Heart left ventricle (tissue), 16 donors: ENCODE measurements around the gene NUP210. TPM values are rescaled to one million over a fixed set of nuclear protein-coding genes. Genes with fewer than 3 reads are reported as not detected.

Experiments used
- ATAC-seq, 4 donors: fragments of 200-7000 bp; cut with Tn5 transposase; one replicate each; pipeline ENCODE4 v1.9.1; 2020 to 2022; ENCODE audit warnings: moderate library complexity in 4 of 4, mild to moderate bottlenecking in 3 of 4, moderate number of reproducible peaks in 1 of 4
- DNase-seq, 5 donors: peaks; one replicate each; pipeline ENCODE4 v3.0.0-alpha.2; 2020
- H3K27ac ChIP-seq, 12 donors: fragments of 200-600 bp; sonication (generic) in 4 of 12; one replicate each; pipeline versions ENCODE4 v1.5.0 to v1.8.0; 2016 to 2022; ENCODE audit warnings: mild to moderate bottlenecking in 2 of 12
- H3K27me3 ChIP-seq, 9 donors: fragments of 200-600 bp; sonication (generic) in 2 of 9; one replicate each; pipeline versions ENCODE4 v1.5.1 to v1.8.0; 2016 to 2022; ENCODE audit warnings: mild to moderate bottlenecking in 3 of 9
- H3K36me3 ChIP-seq, 9 donors: fragments of 200-600 bp; sonication (generic) in 2 of 9; one replicate each; pipeline versions ENCODE4 v1.5.0 to v1.8.0; 2018 to 2022; ENCODE audit warnings: mild to moderate bottlenecking in 2 of 9
- H3K4me1 ChIP-seq, 12 donors: fragments of 200-600 bp; sonication (generic) in 4 of 12; one replicate each; pipeline versions ENCODE4 v1.5.0 to v1.8.0; 2016 to 2022; ENCODE audit warnings: mild to moderate bottlenecking in 3 of 12
- H3K4me3 ChIP-seq, 12 donors: fragments of 200-600 bp; sonication (generic) in 4 of 12; one replicate each; pipeline versions ENCODE4 v1.5.0 to v1.8.0; 2017 to 2022; ENCODE audit warnings: mild to moderate bottlenecking in 9 of 12, moderate library complexity in 4 of 12
- H3K9me3 ChIP-seq, 12 donors: fragments of 200-600 bp; sonication (generic) in 4 of 12; one replicate each; pipeline versions ENCODE4 v1.5.0 to v1.8.0; 2016 to 2022; ENCODE audit warnings: mild to moderate bottlenecking in 1 of 12
- CTCF ChIP-seq, 12 donors: fragments of 200-600 bp; sonication (generic) in 4 of 12; IDR thresholded peaks; one replicate each; pipeline versions ENCODE4 v1.5.0 to v1.8.0; 2018 to 2022; ENCODE audit warnings: antibody characterized with exemption in 12 of 12, mild to moderate bottlenecking in 5 of 12
- POLR2A ChIP-seq, 2 donors: fragments of 450-650 bp; IDR thresholded peaks; one replicate each; pipeline ENCODE4 v1.6.1; 2017; ENCODE audit warnings: antibody characterized with exemption in 2 of 2, mild to moderate bottlenecking in 2 of 2, moderate library complexity in 2 of 2
- WGBS, 4 donors: extraction: QIAGEN DNeasy Blood & Tissue Kit in 2 of 4; methylation state at CpG; one replicate each; pipeline versions ENCODE4 v1.1.5 to v1.1.7; 2013 to 2018; 5-methylcytosine and 5-hydroxymethylcytosine counted together
- intact Hi-C, 10 donors: fragments of 100-400 bp; cut with DNase I; formaldehyde crosslinking; loops; one replicate each; pipeline versions ENCODE4 v1.11.1 to v1.14.2; 2022
- polyA plus RNA-seq, 2 donors: library from polyadenylated mRNA; stranded (reverse); fragments of 200-250 nt; gene quantifications; one replicate each; pipeline ENCODE4 v1.2.3, GENCODE V29; 2013
- total RNA-seq, 9 donors: library from RNA; depleted of rRNA in 2 of 9; stranded (reverse); fragments of >200 nt in 2 of 9; fragmentation: NEBNext Ultra II Directional in 3 of 9; extraction: Animal tissue kit (Norgen Biotek cat#: 25700) in 3 of 9; gene quantifications; one replicate each; pipeline versions ENCODE4 v1.1.0 to v1.2.4, GENCODE V29; 2016 to 2023
- donor health status: ischemic (EF 13 %, LVEDD 7.1; RV severe dilation, severe dysfunction).
- donor health status: healthy with polysubstance abuse.
- donor health status: DM: no; HTN: yes; CAD: no.
- donor health status: DM: no; HTN: no; CAD: no.
- donor health status: ischemic (EF 25% LVEDD 6.9; RV normal size, moderate dysfunction).
- donor health status: ischemic (EF 25% LVEDD 5.7; RV mildly dilated, moderate dysfunction).
- donor health status: healthy.
- donor health status: DM: yes; HTN: yes; CAD: no.
- donor health status: ischemic (EF 35%, LVEDD 5.7; RV mildly dilated, moderate dysfunction).
- donor health status: nonischemic (EF 11% LVEDD 7.7; RV severe dilation, severe dysfunction).
- donor health status: DM: yes; HTN: yes; CAD: no.
- donor health status: PGD.
- donor health status: ischemic (EF 29% LVEDD 5.4; RV normal size, mild dysfunction).
- donor health status: nonischemic (EF 23%, LVEDD 6.1; RV moderate dilation, normal function).

The NUP210 gene
- total and polyA plus RNA-seq, 11 donors = 1.3 to 9.7 (median 2.6) TPM

DNA sequence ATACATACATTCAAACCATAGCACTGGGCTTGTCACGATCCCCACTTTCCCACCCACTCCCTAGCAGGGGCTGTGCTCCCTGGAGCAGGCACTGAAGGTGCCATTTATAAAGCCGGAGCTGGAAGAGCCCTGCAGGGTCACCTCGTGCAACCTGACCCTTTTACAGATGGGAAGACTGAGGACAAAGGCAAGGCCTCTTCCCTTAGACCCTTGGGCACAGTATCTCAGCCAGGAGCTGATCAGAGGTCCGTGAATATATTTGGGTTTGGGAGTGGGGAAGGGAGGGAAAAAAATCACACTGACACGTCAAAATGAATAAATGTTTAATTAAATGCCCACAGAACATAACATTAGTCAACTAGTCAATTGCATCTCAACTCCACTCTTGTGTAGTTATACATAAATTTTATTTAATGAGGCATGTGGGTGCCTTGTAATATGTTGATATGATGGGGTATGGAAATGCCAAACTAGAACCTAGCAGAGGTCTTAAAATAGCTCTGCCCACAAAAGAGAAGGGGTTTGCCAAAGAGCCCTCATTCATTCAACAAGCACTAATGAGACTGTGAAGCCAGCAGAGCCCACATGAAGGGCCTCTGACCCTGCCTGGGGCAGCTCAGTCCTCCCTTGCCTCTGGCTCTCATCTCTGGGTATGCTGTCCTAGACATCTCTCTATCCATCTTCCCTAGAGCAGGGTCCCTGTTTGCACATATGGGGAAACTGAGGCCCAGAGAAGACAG, 119.4 kb downstream of the NUP210 start:
- DNase-seq (no peak), ATAC-seq (no peak)
- WGBS, 4 donors = 81 to 89% (median 85%) methylated on average over 5 of the region's 5 CpGs
- intact Hi-C loops = loop anchor here in 3 of 10 donors (10.0 kb wide), 2 partner anchors 154 to 354 kb away; no protein-coding TSS in a partner anchor
- TF ChIP-seq POLR2A (IDR thresholded peaks at IDR 0.05) (no peak), CTCF (IDR thresholded peaks at IDR 0.05) (no peak)
- peaks cover 0 to 10% (median 0%) of the 10 kb centered on the region in 12 donors for H3K4me1 ChIP-seq
- H3K27me3 ChIP-seq = peaks cover 0 to 15% (median 8%) of the 10 kb centered on the region in 9 donors
- no peak overlapping the region for H3K27ac ChIP-seq
- no peak overlapping the region for H3K4me3 ChIP-seq
- no peaks in the 10 kb centered on the region for H3K9me3 ChIP-seq
- no peaks in the 10 kb centered on the region for H3K36me3 ChIP-seq

- Histone ChIP-seq H3K36me3 (no peaks in the 10 kb centered on the region), H3K4me1 (peaks cover 0 to 10% (median 0%) of the 10 kb centered on the region in 12 donors), H3K4me3 (no peak overlapping the region), H3K9me3 (no peaks in the 10 kb centered on the region), H3K27ac (no peak overlapping the region), H3K27me3 (peaks cover 0 to 25% (median 12%) of the 10 kb centered on the region in 9 donors)
- ATAC-seq (no peak), DNase-seq (no peak)
- WGBS, 4 donors = 76 to 86% (median 78%) methylated on average over 7 of the region's 7 CpGs
- intact Hi-C loops = loop anchor here in 3 of 10 donors (10.0 kb wide), 2 partner anchors 155 to 355 kb away; no protein-coding TSS in a partner anchor
- TF ChIP-seq CTCF (IDR thresholded peaks at IDR 0.05) (no peak), POLR2A (IDR thresholded peaks at IDR 0.05) (no peak)
These were observed 120.5 kb downstream of the NUP210 start for GRCh38 chr3:13299531-13300155.

GRCh38 chr3:13296662-13297061, 123.5 kb downstream of the NUP210 start:
- intact Hi-C loops = no loop called here
- H3K27me3 ChIP-seq = peaks cover 0 to 28% (median 15%) of the 10 kb centered on the region in 9 donors
- H3K4me1 ChIP-seq = peaks cover 0 to 7% (median 0%) of the 10 kb centered on the region in 12 donors
- H3K27ac ChIP-seq = no peak overlapping the region
- no peak for DNase-seq
- 12 to 17% (median 16%) methylated on average over 6 of the region's 6 CpGs for WGBS, 4 donors
- H3K36me3 ChIP-seq = no peaks in the 10 kb centered on the region
- ATAC-seq = no peak
- no peak for TF ChIP-seq CTCF (IDR thresholded peaks at IDR 0.05)
- TF ChIP-seq POLR2A (IDR thresholded peaks at IDR 0.05) = no peak
- no peak overlapping the region for H3K4me3 ChIP-seq
- no peaks in the 10 kb centered on the region for H3K9me3 ChIP-seq
